Stomach (tissue), 9 donors: ENCODE measurements around the gene RERE. TPM values are rescaled to one million over a fixed set of nuclear protein-coding genes. Genes with fewer than 3 reads are reported as not detected.

Source experiments
- DNase-seq, 2 donors: peaks; one replicate each; pipeline versions ENCODE4 v3.0.0 to v3.0.0-alpha.2; 2013 to 2019
- H3K27ac ChIP-seq, 5 donors: fragments of 200-600 bp in 4 of 5; sonication (generic) in 4 of 5; one replicate each; pipeline ENCODE4 v1.5.1; 2013 to 2019; ENCODE audit warnings: mild to moderate bottlenecking in 1 of 5, moderate library complexity in 1 of 5
- H3K27me3 ChIP-seq, 3 donors: fragments of 200-600 bp; sonication (generic); one replicate each; pipeline ENCODE4 v1.5.1; 2017 to 2019; ENCODE audit warnings: mixed run types in 1 of 3
- H3K36me3 ChIP-seq, 4 donors: fragments of 200-600 bp; sonication (generic); 1 replicate in 3 of 4; 2 replicates in 1 of 4; pipeline ENCODE4 v1.5.1; 2016 to 2019
- H3K4me1 ChIP-seq, 4 donors: fragments of 200-600 bp; sonication (generic); one replicate each; pipeline ENCODE4 v1.5.1; 2016 to 2019
- H3K4me3 ChIP-seq, 4 donors: fragments of 200-600 bp; sonication (generic) in 3 of 4; one replicate each; pipeline ENCODE4 v1.5.1; 2016 to 2019; ENCODE audit warnings: mild to moderate bottlenecking in 1 of 4
- H3K9me3 ChIP-seq, 4 donors: fragments of 200-600 bp; sonication (generic); one replicate each; pipeline ENCODE4 v1.5.1; 2016 to 2019
- EP300 ChIP-seq: sonication (generic); formaldehyde crosslinking; IDR thresholded peaks from one replicate; pipeline ENCODE4 v1.6.1; 2017; ENCODE audit warnings: antibody characterized with exemption
- POLR2A ChIP-seq, 4 donors: fragments of 450-650 bp; IDR thresholded peaks; one replicate each; pipeline ENCODE4 v1.6.1; 2016; ENCODE audit warnings: antibody characterized with exemption in 4 of 4, control low read depth in 2 of 4, mild to moderate bottlenecking in 1 of 4, moderate library complexity in 1 of 4
- POLR2AphosphoS5 ChIP-seq, 3 donors: sonication (generic); formaldehyde crosslinking; IDR thresholded peaks; one replicate each; pipeline ENCODE4 v1.6.1; 2016; ENCODE audit warnings: antibody characterized with exemption in 3 of 3
- WGBS, 5 donors: extraction: QIAGEN DNeasy Blood & Tissue Kit in 3 of 5; methylation state at CpG; one replicate each; pipeline versions ENCODE4 v1.1.5 to v1.1.7; 2013 to 2018; 5-methylcytosine and 5-hydroxymethylcytosine counted together
- intact Hi-C: fragments of 100-400 bp; cut with DNase I; formaldehyde crosslinking; loops from one replicate; pipeline ENCODE4 v1.15.1; 2023; ENCODE audit warnings: low total_unique reads
- polyA plus RNA-seq, 3 donors: library from polyadenylated mRNA; stranded (reverse); fragments of 200-250 nt; gene quantifications; one replicate each; pipeline ENCODE4 v1.2.3, GENCODE V29; 2013
- total RNA-seq, 5 donors: library from RNA; depleted of rRNA; stranded (reverse); fragments of >200 nt; gene quantifications; one replicate each; pipeline versions ENCODE4 v1.1.0 to v1.2.3, GENCODE V29; 2014 to 2016
- TF ChIP-seq, protein P1 (sequence below), 7 experiments: fragments of 450-650 bp in 4 of 7; fragments of 200-600 bp in 3 of 7; sonication (generic) in 3 of 7; IDR thresholded peaks; one replicate each; pipeline ENCODE4 v1.5.1; 2016 to 2019; ENCODE audit warnings: antibody characterized with exemption in 7 of 7, control low read depth in 2 of 7, mild to moderate bottlenecking in 1 of 7
- donor health status: healthy with polysubstance abuse.
- donor health status: Bipolar disorder and iron deficiency.
- donor health status: healthy.

The RERE gene
- total and polyA plus RNA-seq, 8 donors: 15.6 to 198 (median 79.3) TPM

DNA sequence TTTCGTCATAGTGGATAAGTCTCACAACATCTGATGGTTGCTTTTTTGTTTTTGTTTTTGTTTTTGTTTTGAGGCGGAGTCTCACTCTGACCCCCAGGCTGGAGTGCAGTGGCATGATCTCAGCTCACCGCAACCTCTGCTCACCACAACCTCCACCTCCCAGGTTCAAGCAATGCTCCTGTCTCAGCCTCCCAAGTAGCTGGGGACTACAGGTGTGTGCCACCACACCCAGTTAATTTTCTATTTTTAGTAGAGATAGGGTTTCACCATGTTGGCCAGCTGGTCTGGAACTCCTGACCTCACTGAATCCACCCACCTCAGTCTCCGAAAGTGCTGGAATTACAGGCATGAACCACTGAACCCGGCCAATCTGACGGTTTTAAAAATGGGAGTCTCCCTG, 109.2 kb downstream of the RERE start:
- TF ChIP-seq POLR2AphosphoS5 (IDR thresholded peaks at IDR 0.05): no peak
- TF ChIP-seq POLR2A (IDR thresholded peaks at IDR 0.05): no peak
- no peak for TF ChIP-seq EP300
- TF ChIP-seq, protein P1, sequence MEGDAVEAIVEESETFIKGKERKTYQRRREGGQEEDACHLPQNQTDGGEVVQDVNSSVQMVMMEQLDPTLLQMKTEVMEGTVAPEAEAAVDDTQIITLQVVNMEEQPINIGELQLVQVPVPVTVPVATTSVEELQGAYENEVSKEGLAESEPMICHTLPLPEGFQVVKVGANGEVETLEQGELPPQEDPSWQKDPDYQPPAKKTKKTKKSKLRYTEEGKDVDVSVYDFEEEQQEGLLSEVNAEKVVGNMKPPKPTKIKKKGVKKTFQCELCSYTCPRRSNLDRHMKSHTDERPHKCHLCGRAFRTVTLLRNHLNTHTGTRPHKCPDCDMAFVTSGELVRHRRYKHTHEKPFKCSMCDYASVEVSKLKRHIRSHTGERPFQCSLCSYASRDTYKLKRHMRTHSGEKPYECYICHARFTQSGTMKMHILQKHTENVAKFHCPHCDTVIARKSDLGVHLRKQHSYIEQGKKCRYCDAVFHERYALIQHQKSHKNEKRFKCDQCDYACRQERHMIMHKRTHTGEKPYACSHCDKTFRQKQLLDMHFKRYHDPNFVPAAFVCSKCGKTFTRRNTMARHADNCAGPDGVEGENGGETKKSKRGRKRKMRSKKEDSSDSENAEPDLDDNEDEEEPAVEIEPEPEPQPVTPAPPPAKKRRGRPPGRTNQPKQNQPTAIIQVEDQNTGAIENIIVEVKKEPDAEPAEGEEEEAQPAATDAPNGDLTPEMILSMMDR (IDR thresholded peaks at IDR 0.05): no peak
- peaks cover 12 to 62% (median 45%) of the 10 kb centered on the region in 4 donors for H3K4me1 ChIP-seq
- 94 to 99% (median 98%) methylated on average over 6 of the region's 6 CpGs for WGBS, 5 donors

DNA sequence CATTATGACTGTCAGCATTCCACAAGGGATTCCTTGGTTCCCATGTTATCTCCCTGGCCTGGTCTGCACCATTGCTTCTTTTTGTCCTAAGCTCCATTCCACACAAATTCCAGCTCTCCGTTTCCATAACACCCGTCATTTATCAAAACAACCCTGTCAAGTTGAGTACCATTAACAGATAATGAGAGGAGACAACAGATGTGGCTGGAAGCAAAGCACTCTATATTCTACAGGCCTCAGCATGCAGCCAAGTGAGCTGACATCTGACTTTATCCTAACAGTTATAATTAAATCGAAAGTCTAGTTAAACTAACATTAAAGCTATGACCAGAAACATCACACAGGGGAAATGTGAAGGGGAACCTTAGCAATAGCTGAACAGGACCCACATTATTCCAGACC, 110.4 kb downstream of the RERE start:
- Histone ChIP-seq H3K4me3 (no peak overlapping the region), H3K9me3 (no peaks in the 10 kb centered on the region), H3K27me3 (no peaks in the 10 kb centered on the region), H3K4me1 (peaks cover 5 to 57% (median 33%) of the 10 kb centered on the region in 4 donors), H3K36me3 (no peaks in the 10 kb centered on the region), H3K27ac (peak overlapping the region in 2 of 5 donors; percentile 10 to 20)
- TF ChIP-seq, protein P1 (IDR thresholded peaks at IDR 0.05): no peak
- DNase-seq: peak in 1 of 2 donors; percentile 71
- WGBS, 5 donors: 38 to 51% (median 42%) methylated on average over 3 of the region's 3 CpGs
- intact Hi-C loops: no loop called here

More for the DNA sequence above, 109.2 kb downstream of the RERE start:
- no peak overlapping the region for H3K27ac ChIP-seq
- intact Hi-C loops: no loop called here
- no peak for DNase-seq
- no peaks in the 10 kb centered on the region for H3K9me3 ChIP-seq
- H3K27me3 ChIP-seq: no peaks in the 10 kb centered on the region
- H3K4me3 ChIP-seq: no peak overlapping the region
- no peaks in the 10 kb centered on the region for H3K36me3 ChIP-seq

DNA sequence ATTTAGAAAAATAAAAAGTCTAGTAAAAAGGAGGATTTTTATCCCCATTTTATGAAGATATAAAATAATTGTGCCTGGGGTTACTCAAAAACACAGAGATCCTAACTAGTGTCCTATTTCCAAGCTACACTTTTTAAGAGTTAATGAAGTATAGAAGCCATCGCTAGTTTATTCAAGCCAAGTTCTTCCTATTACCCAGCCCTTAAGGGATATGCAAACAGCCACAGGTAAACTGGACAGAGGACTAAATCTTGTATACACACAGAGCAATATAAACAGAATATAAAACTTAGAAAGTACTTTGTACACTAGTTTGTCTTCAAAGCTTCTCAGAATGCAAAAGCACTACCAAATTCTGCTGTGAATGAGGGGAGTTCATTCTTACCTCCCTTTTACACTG, 111.1 kb downstream of the RERE start:
- no peak overlapping the region for H3K27ac ChIP-seq

DNA sequence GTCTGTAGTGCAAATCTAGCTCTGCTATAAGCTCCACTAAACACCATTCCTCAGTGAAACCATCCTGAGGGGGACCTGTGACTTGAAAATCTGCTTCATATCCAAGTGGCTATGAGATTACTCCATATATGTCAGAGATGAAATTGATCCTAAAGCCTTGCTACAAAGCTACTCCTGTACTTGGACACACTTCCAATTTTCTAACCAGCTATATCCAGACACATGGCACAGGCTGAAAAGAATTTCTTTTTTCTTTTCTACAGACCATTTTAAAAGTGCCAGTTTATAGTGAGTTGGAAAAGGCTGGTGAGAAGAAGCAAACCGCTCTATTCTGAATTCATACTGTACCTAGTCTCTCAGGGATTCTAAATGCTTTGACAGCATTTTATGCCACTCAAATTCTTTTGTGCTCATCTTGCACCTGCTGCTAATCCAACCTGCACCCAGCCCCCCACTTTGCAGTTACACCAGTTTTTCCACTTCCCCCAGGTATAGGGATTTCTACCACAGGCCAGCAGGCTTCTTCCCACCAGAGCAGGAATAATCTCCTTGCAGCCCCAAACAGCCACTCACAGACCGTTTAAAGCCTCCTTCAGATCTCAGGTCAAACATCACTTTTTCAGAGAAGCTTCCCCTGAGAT, 112.5 kb downstream of the RERE start:
- peaks cover 11 to 64% (median 42%) of the 10 kb centered on the region in 4 donors for H3K4me1 ChIP-seq
- intact Hi-C loops: no loop called here
- 55 to 69% (median 60%) methylated on average over 2 of the region's 2 CpGs for WGBS, 5 donors
- TF ChIP-seq POLR2A (IDR thresholded peaks at IDR 0.05) (no peak), EP300 (no peak), POLR2AphosphoS5 (IDR thresholded peaks at IDR 0.05) (no peak)
- TF ChIP-seq, protein P1 (IDR thresholded peaks at IDR 0.05): no peak
- no peaks in the 10 kb centered on the region for H3K36me3 ChIP-seq
- H3K27ac ChIP-seq: peak overlapping the region in 1 of 5 donors; percentile 16
- no peaks in the 10 kb centered on the region for H3K27me3 ChIP-seq
- no peak overlapping the region for H3K4me3 ChIP-seq
- H3K9me3 ChIP-seq: no peaks in the 10 kb centered on the region
- DNase-seq: peak in 1 of 2 donors; percentile 47

More for the DNA sequence above, 111.1 kb downstream of the RERE start:
- Histone ChIP-seq H3K36me3 (no peaks in the 10 kb centered on the region), H3K4me3 (no peak overlapping the region), H3K4me1 (peaks cover 5 to 57% (median 31%) of the 10 kb centered on the region in 4 donors), H3K9me3 (no peaks in the 10 kb centered on the region), H3K27me3 (no peaks in the 10 kb centered on the region)
- WGBS, 5 donors: 28 to 79% (median 44%) methylated on average over 1 of the region's 1 CpG
- DNase-seq: no peak
- no peak for TF ChIP-seq EP300
- TF ChIP-seq, protein P1 (IDR thresholded peaks at IDR 0.05): no peak
- intact Hi-C loops: no loop called here
